Karpas-422 (cell line): ENCODE data around the gene VENTX. TPM values are rescaled to one million over a fixed set of nuclear protein-coding genes. Genes with fewer than 3 reads are reported as not detected.

Source experiments
- DNase-seq: peaks from one replicate; pipeline ENCODE4 v3.0.0-alpha.2; 2015
- H2AFZ ChIP-seq: fragments of 200-600 bp; sonication (generic); 2 replicates; pipeline ENCODE4 v1.6.1; 2014; ENCODE audit warnings: antibody characterized with exemption, low read length, mixed read lengths
- H3K27ac ChIP-seq: fragments of 200-600 bp; sonication (generic); 2 replicates; pipeline ENCODE4 v1.5.1; 2014; ENCODE audit warnings: mild to moderate bottlenecking, low read length, moderate library complexity
- H3K27me3 ChIP-seq: fragments of 200-600 bp; sonication (generic); 2 replicates; pipeline ENCODE4 v1.6.1; 2014; ENCODE audit warnings: low read length, mixed read lengths
- H3K36me3 ChIP-seq: fragments of 200-600 bp; sonication (generic); 2 replicates; pipeline ENCODE4 v1.6.1; 2014; ENCODE audit warnings: low read length, mixed read lengths; ENCODE audit not compliant: insufficient read depth
- H3K4me1 ChIP-seq: fragments of 200-600 bp; sonication (generic); 2 replicates; pipeline ENCODE4 v1.6.1; 2014; ENCODE audit warnings: mild to moderate bottlenecking, low read length, mixed read lengths
- H3K4me2 ChIP-seq: fragments of 200-600 bp; sonication (generic); 2 replicates; pipeline ENCODE4 v1.6.1; 2014; ENCODE audit warnings: low read length, low read depth, mild to moderate bottlenecking; ENCODE audit not compliant: poor library complexity, severe bottlenecking
- H3K4me3 ChIP-seq: fragments of 200-600 bp; sonication (generic); 2 replicates; pipeline ENCODE4 v1.5.1; 2014; ENCODE audit warnings: mild to moderate bottlenecking, antibody characterized with exemption, low read length, mixed read lengths
- H3K79me2 ChIP-seq: fragments of 200-600 bp; sonication (generic); 2 replicates; pipeline ENCODE4 v1.6.1; 2014; ENCODE audit warnings: mild to moderate bottlenecking, low read length, mixed read lengths
- H3K9ac ChIP-seq: fragments of 200-600 bp; sonication (generic); 2 replicates; pipeline ENCODE4 v1.6.0; 2014; ENCODE audit warnings: low read length
- H3K9me2 ChIP-seq: fragments of 200-600 bp; sonication (generic), shearing (Covaris generic); replicated peaks from 2 replicates; pipeline ENCODE4 v1.6.0; 2014; ENCODE audit warnings: mild to moderate bottlenecking, low read length, moderate library complexity; ENCODE audit not compliant: insufficient read depth
- H3K9me3 ChIP-seq: fragments of 300-700, 200-600 bp; sonication (generic); 2 replicates; pipeline ENCODE4 v1.6.1; 2014; ENCODE audit warnings: low read length, mixed read lengths
- H4K20me1 ChIP-seq: fragments of 200-600 bp; sonication (generic); 2 replicates; pipeline ENCODE4 v1.6.1; 2014; ENCODE audit warnings: mild to moderate bottlenecking, antibody characterized with exemption, low read length, low read depth; ENCODE audit not compliant: insufficient read depth
- total RNA-seq: library from RNA; depleted of rRNA; stranded (reverse); fragments of >200 nt; shearing (Covaris generic); gene quantifications from 2 replicates; pipeline ENCODE4 v1.2.3, GENCODE V29; 2014; ENCODE audit warnings: low replicate concordance

The VENTX gene
- total RNA-seq, 1 experiment from 2014 or later, result not detected

DNA sequence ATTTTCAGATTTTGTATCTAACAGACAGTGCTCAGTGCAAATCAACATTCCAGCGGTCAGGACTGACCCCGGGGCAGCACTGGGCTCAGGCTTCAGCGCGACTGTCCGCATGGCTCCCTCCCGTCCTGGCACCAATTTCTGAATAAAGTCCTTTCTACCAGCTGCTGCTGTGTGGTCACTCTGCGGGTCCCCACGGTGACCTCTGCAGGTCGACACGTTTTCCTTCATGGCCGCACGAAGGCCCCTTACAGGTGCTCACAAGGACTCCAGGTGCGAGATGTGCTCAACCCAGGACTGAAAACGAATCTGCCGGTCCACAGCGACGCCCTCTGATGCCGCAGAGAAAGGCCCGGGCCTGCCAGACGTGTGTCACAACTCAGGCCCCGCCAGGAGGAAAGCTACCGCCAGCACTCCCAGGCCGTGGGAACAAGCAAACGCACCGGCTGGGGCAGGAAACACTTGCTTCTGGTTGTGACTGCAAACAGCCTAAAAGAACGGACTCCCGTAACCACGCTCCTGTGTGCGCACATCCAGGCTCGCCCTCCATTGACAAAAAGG, 11.3 kb upstream of the VENTX start:
- Histone ChIP-seq H3K9ac (no peak overlapping the region), H3K27ac (no peak overlapping the region), H4K20me1 (no peaks in the 10 kb centered on the region), H3K27me3 (no peaks in the 10 kb centered on the region), H3K9me3 (no peaks in the 10 kb centered on the region), H3K36me3 (no peaks in the 10 kb centered on the region), H3K79me2 (no peaks in the 10 kb centered on the region), H3K4me1 (no peaks in the 10 kb centered on the region), H2AFZ (no peak overlapping the region), H3K4me3 (no peak overlapping the region), H3K4me2 (no peak overlapping the region), H3K9me2 (no peaks in the 10 kb centered on the region)
- no peak for DNase-seq

DNA sequence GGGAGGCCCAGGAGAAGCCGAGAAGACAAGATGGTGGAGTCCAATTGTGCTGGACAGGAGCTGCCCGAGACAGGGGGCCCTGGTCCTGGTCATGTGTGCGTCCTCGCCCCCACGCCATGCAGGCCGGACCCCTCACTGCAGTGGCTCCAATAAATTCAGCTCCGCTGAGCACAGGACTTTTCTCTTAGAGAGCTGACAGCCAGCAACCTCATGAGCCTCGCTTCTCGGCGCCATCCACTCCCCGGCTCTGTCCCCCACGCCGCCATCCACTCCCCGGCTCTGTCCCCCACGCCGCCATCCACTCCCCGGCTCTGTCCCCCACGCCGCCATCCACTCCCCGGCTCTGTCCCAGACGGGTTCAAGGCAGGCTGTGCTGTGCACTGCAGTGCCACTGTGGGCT, 10.4 kb upstream of the VENTX start:
- no peak overlapping the region for H3K27ac ChIP-seq
- no peak overlapping the region for H2AFZ ChIP-seq
- no peak for DNase-seq
- no peaks in the 10 kb centered on the region for H3K9me3 ChIP-seq
- H3K4me1 ChIP-seq, result no peaks in the 10 kb centered on the region
- no peaks in the 10 kb centered on the region for H3K9me2 ChIP-seq
- no peaks in the 10 kb centered on the region for H4K20me1 ChIP-seq
- no peaks in the 10 kb centered on the region for H3K36me3 ChIP-seq
- H3K79me2 ChIP-seq, result no peaks in the 10 kb centered on the region
- no peak overlapping the region for H3K4me2 ChIP-seq
- H3K9ac ChIP-seq, result no peak overlapping the region
- no peak overlapping the region for H3K4me3 ChIP-seq
- no peaks in the 10 kb centered on the region for H3K27me3 ChIP-seq

DNA sequence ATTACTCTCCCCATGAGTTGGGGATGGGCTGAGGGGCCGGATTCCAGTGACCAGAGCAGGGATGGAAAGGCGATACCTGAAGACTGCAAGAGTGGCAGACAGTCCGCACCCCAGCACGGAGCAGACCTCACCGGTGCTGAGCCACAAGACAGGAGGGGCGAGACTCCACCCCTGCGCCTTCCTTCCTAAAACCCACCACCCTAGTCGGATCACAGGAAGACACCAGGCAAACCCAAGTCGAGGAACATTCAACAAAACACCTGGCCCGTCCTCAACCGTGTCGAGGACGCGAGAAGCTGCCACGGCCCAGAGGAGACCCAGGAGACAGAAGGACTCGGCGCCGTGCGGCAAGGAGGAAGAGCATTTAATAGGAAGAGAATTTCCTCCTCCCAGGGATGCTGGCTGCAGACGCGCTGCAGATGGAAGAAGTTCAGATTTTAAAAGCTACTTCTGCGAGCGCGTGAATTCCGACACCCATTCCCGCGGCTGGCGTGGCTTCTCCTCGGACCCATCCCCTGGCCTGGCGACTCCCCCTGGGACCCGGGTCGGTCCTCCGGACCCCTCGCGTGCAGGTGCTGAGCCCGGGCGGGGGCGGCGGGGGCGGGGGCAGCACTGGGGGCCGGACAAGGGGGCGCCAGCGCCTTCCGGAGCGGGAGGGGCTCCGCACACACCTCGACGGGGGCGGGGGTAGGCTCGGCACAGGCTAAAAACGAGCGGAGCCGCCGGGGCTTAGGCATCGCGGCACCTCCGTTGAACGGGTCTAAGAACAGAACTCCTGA, 8.2 kb upstream of the VENTX start:
- H3K27me3 ChIP-seq, result no peaks in the 10 kb centered on the region
- H3K9ac ChIP-seq, result no peak overlapping the region
- H3K4me3 ChIP-seq, result no peak overlapping the region
- H4K20me1 ChIP-seq, result no peaks in the 10 kb centered on the region
- H2AFZ ChIP-seq, result no peak overlapping the region
- no peaks in the 10 kb centered on the region for H3K36me3 ChIP-seq
- no peaks in the 10 kb centered on the region for H3K9me2 ChIP-seq
- no peaks in the 10 kb centered on the region for H3K9me3 ChIP-seq
- H3K4me1 ChIP-seq, result no peaks in the 10 kb centered on the region
- no peak for DNase-seq
- H3K27ac ChIP-seq, result no peak overlapping the region
- no peaks in the 10 kb centered on the region for H3K79me2 ChIP-seq
- no peak overlapping the region for H3K4me2 ChIP-seq

DNA sequence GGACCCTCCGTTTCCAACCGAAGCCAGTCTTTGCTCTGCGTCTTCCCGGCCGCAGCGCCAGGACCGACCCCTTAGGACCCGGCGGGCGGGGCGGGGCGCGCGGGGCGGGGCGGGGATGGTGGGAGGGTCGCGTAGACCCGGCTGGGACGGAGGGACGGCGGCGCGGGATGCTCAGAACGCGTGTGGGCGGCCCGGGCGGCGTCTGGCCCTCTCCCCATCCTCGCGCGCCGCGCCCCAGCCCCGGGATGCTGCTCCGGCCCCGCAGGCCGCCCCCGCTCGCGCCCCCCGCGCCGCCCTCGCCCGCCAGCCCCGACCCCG, 7.7 kb upstream of the VENTX start, which contains the start of gene UTF1:
TSS of gene UTF1 (plus strand) at position 174 of the 318 bp plus-strand sequence. CDS start at position 246, 72 bp downstream.
- Histone ChIP-seq H3K9me3 (no peaks in the 10 kb centered on the region), H3K79me2 (no peaks in the 10 kb centered on the region), H4K20me1 (no peaks in the 10 kb centered on the region), H3K27me3 (no peaks in the 10 kb centered on the region), H3K9ac (no peak within 1 kb of the TSS), H3K4me2 (no peak within 1 kb of the TSS), H3K4me1 (no peaks in the 10 kb centered on the region), H3K9me2 (no peaks in the 10 kb centered on the region), H3K36me3 (no peaks in the 10 kb centered on the region), H3K4me3 (no peak within 1 kb of the TSS), H2AFZ (no peak within 1 kb of the TSS), H3K27ac (no peak within 1 kb of the TSS)
- no peak for DNase-seq

DNA sequence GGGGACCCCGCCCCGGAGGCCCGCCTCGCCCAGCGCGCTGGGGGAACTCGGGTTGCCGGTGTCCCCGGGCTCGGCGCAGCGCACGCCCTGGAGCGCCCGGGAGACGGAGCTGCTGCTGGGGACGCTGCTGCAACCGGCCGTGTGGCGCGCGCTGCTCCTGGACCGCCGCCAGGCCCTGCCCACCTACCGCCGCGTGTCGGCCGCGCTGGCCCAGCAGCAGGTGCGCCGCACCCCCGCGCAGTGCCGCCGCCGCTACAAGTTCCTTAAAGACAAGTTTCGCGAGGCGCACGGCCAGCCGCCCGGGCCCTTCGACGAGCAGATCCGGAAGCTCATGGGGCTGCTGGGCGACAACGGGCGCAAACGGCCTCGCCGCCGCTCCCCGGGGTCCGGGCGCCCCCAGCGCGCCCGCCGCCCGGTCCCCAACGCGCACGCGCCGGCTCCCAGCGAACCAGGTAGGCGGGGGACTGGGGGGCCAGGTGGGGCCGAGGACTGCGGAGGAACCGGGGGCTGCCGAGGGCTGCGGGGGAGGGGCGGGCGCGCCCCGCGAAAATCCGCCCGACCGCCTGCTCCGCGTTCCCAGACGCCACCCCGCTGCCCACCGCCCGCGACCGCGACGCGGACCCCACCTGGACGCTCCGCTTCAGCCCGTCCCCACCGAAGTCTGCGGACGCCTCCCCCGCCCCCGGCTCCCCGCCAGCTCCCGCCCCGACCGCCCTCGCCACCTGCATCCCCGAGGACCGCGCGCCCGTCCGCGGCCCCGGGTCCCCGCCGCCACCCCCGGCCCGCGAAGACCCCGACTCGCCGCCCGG, 7.1 kb upstream of the VENTX start:
- no peaks in the 10 kb centered on the region for H3K27me3 ChIP-seq
- H3K9ac ChIP-seq, result no peak overlapping the region
- H2AFZ ChIP-seq, result no peak overlapping the region
- H4K20me1 ChIP-seq, result no peaks in the 10 kb centered on the region
- no peaks in the 10 kb centered on the region for H3K9me3 ChIP-seq
- H3K36me3 ChIP-seq, result no peaks in the 10 kb centered on the region
- no peaks in the 10 kb centered on the region for H3K9me2 ChIP-seq
- H3K4me1 ChIP-seq, result no peaks in the 10 kb centered on the region
- DNase-seq, result no peak
- H3K4me3 ChIP-seq, result no peak overlapping the region
- no peaks in the 10 kb centered on the region for H3K79me2 ChIP-seq
- no peak overlapping the region for H3K4me2 ChIP-seq
- H3K27ac ChIP-seq, result no peak overlapping the region

DNA sequence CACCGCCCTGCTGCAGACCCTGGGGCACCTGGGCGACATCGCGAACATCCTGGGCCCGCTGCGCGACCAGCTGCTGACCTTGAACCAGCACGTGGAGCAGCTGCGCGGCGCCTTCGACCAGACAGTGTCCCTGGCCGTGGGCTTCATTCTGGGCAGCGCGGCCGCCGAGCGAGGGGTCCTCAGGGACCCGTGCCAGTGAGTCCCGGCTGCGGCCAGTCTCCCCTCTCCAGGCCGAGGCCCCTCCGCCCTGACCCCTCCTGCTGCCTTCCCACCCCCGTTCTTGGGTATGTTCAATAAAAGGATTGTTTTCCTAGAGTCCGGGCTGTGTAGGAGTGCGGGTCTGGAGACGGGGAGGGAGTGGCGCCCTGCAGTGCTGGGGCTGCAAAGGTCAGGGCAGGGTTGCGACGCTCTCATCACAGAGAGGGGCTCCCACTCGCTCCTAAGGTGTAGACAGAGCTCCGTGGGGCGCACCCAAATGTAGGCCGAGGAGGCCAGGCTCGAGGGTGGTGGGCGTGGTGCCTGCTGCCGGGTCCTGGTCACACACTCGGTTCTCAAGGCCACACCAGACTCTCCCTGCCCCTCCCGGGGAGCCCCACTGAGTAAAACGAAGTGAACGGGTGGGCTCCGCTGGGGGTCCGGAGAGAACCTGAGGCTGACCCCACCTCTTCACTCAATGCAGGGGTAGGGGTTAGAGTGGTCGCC, 6.3 kb upstream of the VENTX start:
- no peak overlapping the region for H3K4me2 ChIP-seq
- H3K9ac ChIP-seq, result no peak overlapping the region
- H3K27me3 ChIP-seq, result no peaks in the 10 kb centered on the region

DNA sequence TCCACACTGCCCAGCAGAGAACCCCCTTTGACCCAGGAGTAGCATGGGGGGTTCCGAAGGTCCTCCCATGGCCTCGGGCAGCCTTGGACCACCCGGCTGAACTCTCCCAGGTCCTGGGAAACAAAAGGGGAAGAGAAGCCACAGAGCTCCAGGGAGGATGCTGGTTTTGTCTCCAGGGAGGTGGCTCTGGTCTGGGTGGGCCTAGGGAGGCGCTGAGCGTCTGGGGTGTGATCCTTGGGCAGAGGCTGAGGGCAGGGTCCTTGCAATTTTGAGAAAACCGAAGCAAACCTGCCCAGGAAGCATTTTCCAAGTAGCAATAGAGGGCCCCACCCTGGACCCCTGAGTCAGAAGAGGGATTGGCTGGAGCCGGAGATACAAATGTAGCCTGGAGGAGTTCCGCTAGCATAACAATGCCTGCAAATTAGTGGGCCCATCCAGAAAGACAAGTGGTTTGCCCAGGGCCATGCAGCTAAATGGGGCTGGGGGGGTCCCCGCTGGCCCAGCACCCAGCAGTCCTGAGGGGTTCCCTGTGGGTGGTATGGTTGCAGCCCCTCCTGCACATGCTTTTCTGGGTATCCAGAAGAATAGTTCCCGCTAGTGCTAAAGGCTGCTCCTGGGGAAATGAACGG, 5.6 kb upstream of the VENTX start:
- no peaks in the 10 kb centered on the region for H4K20me1 ChIP-seq
- H3K27ac ChIP-seq, result no peak overlapping the region
- H3K36me3 ChIP-seq, result no peaks in the 10 kb centered on the region
- no peaks in the 10 kb centered on the region for H3K4me1 ChIP-seq
- no peak overlapping the region for H3K4me2 ChIP-seq
- no peaks in the 10 kb centered on the region for H3K9me2 ChIP-seq
- H2AFZ ChIP-seq, result no peak overlapping the region
- H3K9ac ChIP-seq, result no peak overlapping the region
- no peak overlapping the region for H3K4me3 ChIP-seq
- H3K79me2 ChIP-seq, result no peaks in the 10 kb centered on the region
- no peaks in the 10 kb centered on the region for H3K9me3 ChIP-seq
- H3K27me3 ChIP-seq, result no peaks in the 10 kb centered on the region
- no peak for DNase-seq

More for the DNA sequence above, 6.3 kb upstream of the VENTX start:
- Histone ChIP-seq H3K9me2 (no peaks in the 10 kb centered on the region), H3K36me3 (no peaks in the 10 kb centered on the region), H3K27ac (no peak overlapping the region), H3K79me2 (no peaks in the 10 kb centered on the region), H3K9me3 (no peaks in the 10 kb centered on the region), H3K4me1 (no peaks in the 10 kb centered on the region), H2AFZ (no peak overlapping the region), H3K4me3 (no peak overlapping the region), H4K20me1 (no peaks in the 10 kb centered on the region)
- DNase-seq, result no peak
